H1 (cell line): ENCODE data around the gene SPAG17. TPM values are rescaled to one million over a fixed set of nuclear protein-coding genes. Genes with fewer than 3 reads are reported as not detected.

Experiments
- CTCF ChIA-PET: fragments of 300-600 bp; sonication (Branson Sonifier 250); formaldehyde crosslinking; loops from one replicate; lab custom pipeline; 2021; ENCODE audit not compliant: partially characterized antibody; lab: Charles Lee
- POLR2A ChIA-PET: fragments of 300-600 bp; sonication (Branson Sonifier 250); formaldehyde crosslinking; loops from one replicate; lab custom pipeline; 2021; ENCODE audit warnings: inconsistent platforms; ENCODE audit not compliant: partially characterized antibody; lab: Charles Lee
- DNase-seq, 2 experiments: peaks; one replicate each; pipeline versions ENCODE4 v3.0.0 to v3.0.0-alpha.2; 2010 to 2022; ENCODE audit warnings: low spot score in 2 of 2, low read depth in 1 of 2, mixed read lengths in 1 of 2
- FAIRE-seq: peaks from 2 replicates; lab custom pipeline; 2011; peaks lifted over from hg19 to GRCh38; lab: Jason Lieb, UNC
- H2AFZ ChIP-seq: 2 replicates; pipeline ENCODE4 v1.8.1; 2012; ENCODE audit warnings: low read length, inconsistent platforms
- H2AK5ac ChIP-seq: 2 replicates; pipeline ENCODE4 v1.6.1; 2013; ENCODE audit warnings: low read depth, low read length
- H2BK120ac ChIP-seq: replicated peaks from 2 replicates; pipeline ENCODE3; 2013; ENCODE audit warnings: low read depth, low read length, inconsistent platforms
- H2BK12ac ChIP-seq: 2 replicates; pipeline ENCODE4 v1.6.1; 2013; ENCODE audit warnings: low read depth, low read length
- H2BK15ac ChIP-seq: 2 replicates; pipeline ENCODE4 v1.6.1; 2013; ENCODE audit warnings: low read length
- H2BK20ac ChIP-seq: 2 replicates; pipeline ENCODE4 v1.6.1; 2013; ENCODE audit warnings: low read length
- H2BK5ac ChIP-seq: 2 replicates; pipeline ENCODE4 v1.6.1; 2013; ENCODE audit warnings: low read depth, low read length
- H3K14ac ChIP-seq: 2 replicates; pipeline ENCODE4 v1.6.1; 2013; ENCODE audit warnings: inconsistent platforms; ENCODE audit not compliant: insufficient read length
- H3K18ac ChIP-seq: 2 replicates; pipeline ENCODE4 v1.6.1; 2013; ENCODE audit warnings: low read length; ENCODE audit errors: extremely low read depth
- H3K23ac ChIP-seq: 2 replicates; pipeline ENCODE4 v1.6.1; 2013; ENCODE audit warnings: inconsistent platforms; ENCODE audit not compliant: insufficient read length
- H3K23me2 ChIP-seq: 2 replicates; pipeline ENCODE4 v1.6.1; 2013; ENCODE audit warnings: low read depth, low read length
- H3K27ac ChIP-seq: 2 replicates; pipeline ENCODE4 v1.6.1; 2011; ENCODE audit warnings: low read depth, low read length, inconsistent platforms
- H3K27me3 ChIP-seq, 4 experiments: replicated peaks in 1 of 4; 1 replicate in 1 of 4; 2 replicates in 3 of 4; pipeline versions ENCODE4 v1.6.1 to v1.8.1; 2011 to 2013; ENCODE audit warnings: low read length in 3 of 4, mild to moderate bottlenecking in 3 of 4, inconsistent platforms in 2 of 4, mixed read lengths in 2 of 4, moderate library complexity in 1 of 4; ENCODE audit not compliant: control insufficient read depth in 3 of 4, insufficient read depth in 3 of 4; ENCODE audit errors: extremely low read depth in 1 of 4
- H3K36me3 ChIP-seq, 4 experiments: 2 replicates each; pipeline versions ENCODE4 v1.6.1 to v1.8.1; 2011 to 2013; ENCODE audit warnings: mild to moderate bottlenecking in 4 of 4, low read length in 3 of 4, moderate library complexity in 2 of 4, control low read depth in 1 of 4, inconsistent platforms in 1 of 4; ENCODE audit not compliant: insufficient read depth in 4 of 4, control insufficient read depth in 2 of 4
- H3K4ac ChIP-seq: replicated peaks from 2 replicates; pipeline ENCODE3; 2013; ENCODE audit warnings: low read length, low read depth, mixed read lengths, inconsistent platforms; ENCODE audit not compliant: insufficient read length
- H3K4me1 ChIP-seq, 4 experiments: replicated peaks in 1 of 4; 1 replicate in 1 of 4; 2 replicates in 3 of 4; pipeline versions ENCODE4 v1.6.1 to v1.8.1; 2011 to 2013; ENCODE audit warnings: low read length in 3 of 4, inconsistent platforms in 2 of 4, mixed read lengths in 1 of 4; ENCODE audit not compliant: insufficient read depth in 4 of 4, control insufficient read depth in 3 of 4
- H3K4me2 ChIP-seq, 2 experiments: 2 replicates each; pipeline versions ENCODE4 v1.6.1 to v1.8.1; 2011 to 2013; ENCODE audit warnings: low read depth in 2 of 2, low read length in 2 of 2, control low read depth in 1 of 2, inconsistent platforms in 1 of 2, mild to moderate bottlenecking in 1 of 2; ENCODE audit not compliant: insufficient read depth in 1 of 2
- H3K4me3 ChIP-seq, 4 experiments: fragments of 200-600, 300-600 bp in 1 of 4; sonication (generic), shearing (Covaris generic), sonication (Bioruptor Twin) in 1 of 4; 2 replicates each; pipeline versions ENCODE4 v1.5.1 to v1.8.1; 2011 to 2016; ENCODE audit warnings: low read length in 4 of 4, low read depth in 3 of 4, control low read depth in 2 of 4, inconsistent platforms in 2 of 4, mild to moderate bottlenecking in 2 of 4, mixed read lengths in 1 of 4, moderate library complexity in 1 of 4; ENCODE audit not compliant: insufficient read depth in 2 of 4; ENCODE audit errors: extremely low read depth in 1 of 4
- H3K56ac ChIP-seq: replicated peaks from 2 replicates; pipeline ENCODE3; 2013; ENCODE audit warnings: low read depth, mild to moderate bottlenecking, mixed read lengths, low read length, inconsistent platforms; ENCODE audit not compliant: insufficient read length
- H3K79me1 ChIP-seq: 2 replicates; pipeline ENCODE4 v1.6.1; 2013; ENCODE audit warnings: low read depth, low read length, control low read depth
- H3K79me2 ChIP-seq, 2 experiments: 2 replicates each; pipeline versions ENCODE4 v1.6.1 to v1.8.1; 2012 to 2013; ENCODE audit warnings: low read length in 2 of 2, mild to moderate bottlenecking in 2 of 2, inconsistent platforms in 1 of 2; ENCODE audit not compliant: insufficient read depth in 2 of 2, control insufficient read depth in 1 of 2
- H3K9ac ChIP-seq, 4 experiments: replicated peaks in 1 of 4; 1 replicate in 1 of 4; 2 replicates in 3 of 4; pipeline versions ENCODE4 v1.6.1 to v1.8.1; 2011 to 2013; ENCODE audit warnings: low read depth in 3 of 4, low read length in 3 of 4, control low read depth in 2 of 4, mild to moderate bottlenecking in 2 of 4, moderate library complexity in 2 of 4, inconsistent platforms in 1 of 4; ENCODE audit errors: extremely low read depth in 1 of 4
- H3K9me3 ChIP-seq, 2 experiments: 2 replicates each; pipeline versions ENCODE4 v1.6.1 to v1.8.1; 2012 to 2013; ENCODE audit warnings: mild to moderate bottlenecking in 2 of 2, moderate library complexity in 2 of 2, control low read depth in 1 of 2, inconsistent platforms in 1 of 2, low read depth in 1 of 2, low read length in 1 of 2, mixed read lengths in 1 of 2; ENCODE audit not compliant: insufficient read depth in 2 of 2
- H4K20me1 ChIP-seq, 2 experiments: replicated peaks in 1 of 2; 2 replicates each; pipeline versions ENCODE3 to v1.8.1; 2011 to 2013; ENCODE audit warnings: inconsistent platforms in 2 of 2, low read length in 2 of 2, mild to moderate bottlenecking in 1 of 2; ENCODE audit not compliant: insufficient read depth in 2 of 2, control insufficient read depth in 1 of 2
- H4K5ac ChIP-seq: 2 replicates; pipeline ENCODE4 v1.6.1; 2013; ENCODE audit warnings: low read length, low read depth, mixed read lengths, inconsistent platforms; ENCODE audit not compliant: insufficient read length
- H4K8ac ChIP-seq: 2 replicates; pipeline ENCODE4 v1.8.0; 2013; ENCODE audit warnings: mild to moderate bottlenecking, moderate library complexity, low read length, inconsistent platforms; ENCODE audit not compliant: insufficient read depth; ENCODE audit errors: extremely low read depth
- H4K91ac ChIP-seq: replicated peaks from 2 replicates; pipeline ENCODE3; 2013; ENCODE audit warnings: low read length, mixed read lengths, inconsistent platforms; ENCODE audit not compliant: insufficient read length
- ATF2 ChIP-seq: IDR thresholded peaks from 2 replicates; pipeline ENCODE4 v1.6.1; 2012; ENCODE audit warnings: low read length, inconsistent platforms
- ATF3 ChIP-seq: IDR thresholded peaks from 2 replicates; pipeline ENCODE4 v1.6.1; 2011; ENCODE audit warnings: low read depth, mild to moderate bottlenecking, low read length; ENCODE audit not compliant: insufficient read depth
- BRCA1 ChIP-seq: IDR thresholded peaks from 2 replicates; pipeline ENCODE4 v1.6.1; 2012; ENCODE audit warnings: low read depth, low read length, improper control_type of control experiment
- CHD2 ChIP-seq: IDR thresholded peaks from 2 replicates; pipeline ENCODE4 v1.6.1; 2012; ENCODE audit warnings: low read length, improper control_type of control experiment
- GABPA ChIP-seq: IDR thresholded peaks from 2 replicates; pipeline ENCODE4 v1.6.1; 2011; ENCODE audit warnings: mild to moderate bottlenecking, low read length, moderate library complexity, borderline replicate concordance; ENCODE audit not compliant: insufficient read depth
- GTF2F1 ChIP-seq: IDR thresholded peaks from 2 replicates; pipeline ENCODE4 v1.6.1; 2012; ENCODE audit warnings: low read depth, low read length, improper control_type of control experiment, borderline replicate concordance
- JUN ChIP-seq: IDR thresholded peaks from 2 replicates; pipeline ENCODE4 v1.6.1; 2011; ENCODE audit warnings: low read depth, mild to moderate bottlenecking, improper control_type of control experiment, low read length
- KDM5A ChIP-seq: fragments of 200-600 bp; IDR thresholded peaks from 2 replicates; pipeline ENCODE4 v1.7.1; 2012; ENCODE audit warnings: mild to moderate bottlenecking, low read length, inconsistent platforms, mixed read lengths
- POLR2A ChIP-seq, 2 experiments: IDR thresholded peaks; 1 replicate in 1 of 2; 2 replicates in 1 of 2; pipeline ENCODE4 v1.6.1; 2011; ENCODE audit warnings: low read depth in 2 of 2, low read length in 2 of 2, mild to moderate bottlenecking in 2 of 2; ENCODE audit errors: control extremely low read depth in 1 of 2
- POLR2AphosphoS5 ChIP-seq: IDR thresholded peaks from 2 replicates; pipeline ENCODE4 v1.6.1; 2011; ENCODE audit warnings: low read depth, low read length
- RBBP5 ChIP-seq: IDR thresholded peaks from 2 replicates; pipeline ENCODE4 v1.7.1; 2012; ENCODE audit warnings: low read depth, mild to moderate bottlenecking, inconsistent platforms, low read length, moderate library complexity, borderline replicate concordance
- SIN3A ChIP-seq, 2 experiments: IDR thresholded peaks in 1 of 2; conservative IDR thresholded peaks in 1 of 2; 2 replicates each; pipeline ENCODE4 v1.6.1; 2011 to 2012; ENCODE audit warnings: low read length in 2 of 2, improper control_type of control experiment in 1 of 2, low read depth in 1 of 2, mild to moderate bottlenecking in 1 of 2
- SIX5 ChIP-seq: IDR thresholded peaks from 2 replicates; pipeline ENCODE4 v1.6.1; 2011; ENCODE audit warnings: mild to moderate bottlenecking, low read depth, low read length
- WGBS, 2 experiments: shearing (Covaris generic) in 1 of 2; methylation state at CpG; one replicate each; pipeline versions ENCODE4 v1.1.6 to v1.1.7; 2013 to 2015; ENCODE audit warnings: low lambda C conversion rate in 2 of 2, mixed read lengths in 2 of 2, inconsistent platforms in 1 of 2, low coverage in 1 of 2, missing lambda C conversion rate in 1 of 2; ENCODE audit not compliant: insufficient replicate concordance in 2 of 2, insufficient coverage in 1 of 2, insufficient read length in 1 of 2; ENCODE audit errors: extremely low coverage in 1 of 2, missing lambda C conversion rate in 1 of 2; 5-methylcytosine and 5-hydroxymethylcytosine counted together
- polyA plus RNA-seq, 7 experiments: library from polyadenylated mRNA; depleted of rRNA in 3 of 7; stranded (reverse) in 5 of 7; unstranded in 2 of 7; fragments of >200 nt in 5 of 7; fragments of 200-250 nt in 2 of 7; gene quantifications; 1 replicate in 5 of 7; 2 replicates in 1 of 7; 4 replicates in 1 of 7; pipeline versions ENCODE4 v1.2.1 to v1.2.3, GENCODE V29; 2011 to 2013; ENCODE audit warnings: missing spikeins in 2 of 7, mixed read lengths in 2 of 7
- total RNA-seq: library from RNA; stranded (reverse); fragmentation: NEBNext Ultra II Directional; extraction: Animal tissue kit (Norgen Biotek cat#: 25700); gene quantifications from 2 replicates; pipeline ENCODE4 v1.2.1, GENCODE V29; 2021

SPAG17 gene
- total and polyA plus RNA-seq, 2 of the 8 experiments (the other 6 are each of a cell fraction or from before 2014, with no cell fraction given), result 0.56 to 0.62 TPM

- POLR2A ChIA-PET, result no interaction called here
- no peak for DNase-seq
- CTCF ChIA-PET, result no interaction called here
- H3K79me1 ChIP-seq, result no peaks in the 10 kb centered on the region
- H4K8ac ChIP-seq, result no peak overlapping the region
- no peak overlapping the region for H2AK5ac ChIP-seq
- H3K23ac ChIP-seq, result no peak overlapping the region
- H3K27me3 ChIP-seq, result no peaks in the 10 kb centered on the region
- FAIRE-seq, result no peak
- no peak overlapping the region for H3K4me2 ChIP-seq
- no peaks in the 10 kb centered on the region for H4K20me1 ChIP-seq
- H3K18ac ChIP-seq, result no peak overlapping the region
- H3K4me3 ChIP-seq, result no peak overlapping the region
- H3K9ac ChIP-seq, result no peak overlapping the region
- H3K14ac ChIP-seq, result no peak overlapping the region
- no peak overlapping the region for H3K56ac ChIP-seq
- H3K27ac ChIP-seq, result no peak overlapping the region
- WGBS, 2 experiments, result 86% methylated on average over 2 of the region's 2 CpGs; no CpG with 5 or more reads in 1 of the 2 experiments
- H2BK120ac ChIP-seq, result no peak overlapping the region
- no peak overlapping the region for H2BK20ac ChIP-seq
- no peaks in the 10 kb centered on the region for H3K36me3 ChIP-seq
- no peaks in the 10 kb centered on the region for H3K79me2 ChIP-seq
- H4K5ac ChIP-seq, result no peak overlapping the region
- no peak overlapping the region for H2BK12ac ChIP-seq
- H3K9me3 ChIP-seq, result no peaks in the 10 kb centered on the region
- 0 out of 2 replicates have a peak, but pooled peaks cover 2% of the 10 kb centered on the region for H3K23me2 ChIP-seq
- H2BK15ac ChIP-seq, result no peak overlapping the region
- no peak overlapping the region for H4K91ac ChIP-seq
- H2AFZ ChIP-seq, result no peak overlapping the region
- peaks cover 0 to under 1% (median 0%) of the 10 kb centered on the region in 4 experiments; a peak in 4 of 7 replicates for H3K4me1 ChIP-seq
- H3K4ac ChIP-seq, result no peak overlapping the region
- no peak overlapping the region for H2BK5ac ChIP-seq
- TF ChIP-seq ATF3 (no peak), JUN (no peak), GTF2F1 (no peak), POLR2AphosphoS5 (no peak), CHD2 (no peak), ATF2 (no peak), BRCA1 (no peak), GABPA (no peak), RBBP5 (no peak), POLR2A (IDR thresholded peaks at IDR 0.05; ENCODE audit: control extremely low read depth in 1 of 2, low read depth in 2 of 2, low read length in 2 of 2) (no peak), SIN3A (conservative IDR thresholded peaks at IDR 0.05 in 1 of 2, IDR thresholded peaks at IDR 0.05 in 1 of 2; ENCODE audit: low read depth in 1 of 2, low read length in 2 of 2) (no peak), SIX5 (no peak), KDM5A (no peak)
Observed at GRCh38 chr1:118183586-118183985, 1.4 kb downstream of the SPAG17 start.
